Left cardiac atrium (tissue), 4 donors: ENCODE data around the gene MALSU1. TPM values are rescaled to one million over a fixed set of nuclear protein-coding genes. Genes with fewer than 3 reads are reported as not detected.
"Not testable (repeated sequence)": the region's sequence is repeated elsewhere in the genome, so short reads cannot be mapped to it uniquely, and the experiment has no call there.

Experiments
- ATAC-seq, 2 donors: fragments of 200-7000 bp; cut with Tn5 transposase; one replicate each; pipeline ENCODE4 v1.9.1; 2020; ENCODE audit warnings: mild to moderate bottlenecking in 2 of 2, moderate library complexity in 2 of 2
- DNase-seq: peaks from one replicate; pipeline ENCODE4 v3.0.0-alpha.2; 2020
- intact Hi-C, 2 donors: fragments of 100-400 bp; cut with DNase I; formaldehyde crosslinking; loops; one replicate each; pipeline versions ENCODE4 v1.14.1 to v1.15.1; 2022 to 2023
- total RNA-seq, 2 donors: library from RNA; stranded (reverse); fragmentation: NEBNext Ultra II Directional; extraction: Animal tissue kit (Norgen Biotek cat#: 25700); gene quantifications; one replicate each; pipeline ENCODE4 v1.2.1, GENCODE V29; 2021
- donor health status: DM: no; HTN: yes; CAD: no.
- donor health status: DM: no; HTN: yes; CAD: no; lungs with severe emphysema.
- donor health status: DM: yes; HTN: yes; CAD: no.
- donor health status: Dilated cardiomyopathy.

The MALSU1 gene
- total RNA-seq, 2 donors from 2014 or later = 78.3 to 78.7 TPM

GRCh38 chr7:23279819-23280525 is 19.2 kb upstream of the MALSU1 start:
- intact Hi-C loops = loop anchor here in 1 of 2 donors (5.0 kb wide), 1 partner anchor 182 kb away; no protein-coding TSS in a partner anchor
- no peak for DNase-seq
- no peak for ATAC-seq

DNA sequence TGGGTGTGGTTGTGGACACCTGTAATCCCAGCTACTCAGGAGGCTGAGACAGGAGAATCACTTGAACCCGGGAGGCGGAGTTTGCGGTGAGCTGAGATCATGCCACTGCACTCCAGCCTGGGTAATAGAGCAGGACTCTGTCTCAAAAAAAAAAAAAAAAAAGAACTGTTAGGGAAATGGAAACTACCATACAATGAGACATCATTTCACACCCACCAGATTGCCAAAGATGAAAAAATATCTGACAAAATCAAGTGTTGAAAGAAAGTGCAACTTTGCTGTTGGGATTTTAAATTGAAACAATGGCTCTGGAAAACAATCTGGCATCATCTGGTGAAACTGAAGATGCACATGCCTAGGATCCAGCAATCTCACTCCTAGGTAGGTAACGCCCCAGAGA is 16.1 kb upstream of the MALSU1 start:
- ATAC-seq (no peak), DNase-seq (no peak)
- intact Hi-C loops = no loop called here

DNA sequence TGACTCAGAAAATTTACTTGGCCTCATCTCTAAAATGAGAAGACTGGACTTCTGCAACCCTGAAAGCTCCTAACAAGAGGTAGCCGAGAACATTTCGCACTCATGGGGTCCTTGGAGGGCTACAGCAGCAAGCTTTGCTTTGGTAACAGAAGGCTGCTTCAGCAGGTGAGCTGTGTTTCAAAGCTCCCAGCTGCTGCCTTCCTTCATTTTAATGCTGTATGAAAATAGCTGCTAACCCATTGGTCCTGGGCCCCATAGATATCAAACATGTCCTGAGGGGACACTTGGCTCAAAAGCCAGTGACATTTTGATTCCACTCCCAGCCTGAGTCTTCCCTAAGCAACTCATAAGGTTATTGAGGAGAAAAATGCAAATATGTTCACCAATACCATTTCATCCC is 14.3 kb upstream of the MALSU1 start:
- intact Hi-C loops = no loop called here
- DNase-seq = no peak
- no peak for ATAC-seq

GRCh38 chr7:23285657-23286646 is 13.2 kb upstream of the MALSU1 start:
- ATAC-seq (no peak), DNase-seq (no peak)
- intact Hi-C loops = no loop called here

DNA sequence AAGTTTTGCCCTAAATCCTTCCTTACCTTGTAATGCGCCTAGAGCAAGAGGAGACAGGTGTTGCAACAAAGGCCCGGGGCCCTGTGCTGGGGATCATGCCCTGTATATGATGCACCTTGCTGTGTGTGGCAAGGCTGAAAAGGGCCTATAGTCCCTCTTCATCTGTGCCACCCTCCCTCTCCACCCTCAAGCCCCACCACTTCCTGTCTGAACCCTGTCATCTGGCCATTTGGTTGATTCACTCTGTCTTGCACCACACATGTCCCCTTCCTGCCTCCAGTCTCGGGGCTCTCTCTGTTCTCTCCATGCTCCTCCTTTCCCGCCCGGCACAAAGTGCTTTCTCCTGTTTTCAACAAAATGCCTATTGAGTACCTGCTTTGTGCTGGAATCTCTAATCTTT is 11.5 kb upstream of the MALSU1 start:
- intact Hi-C loops = no loop called here
- ATAC-seq (no peak), DNase-seq (no peak)

DNA sequence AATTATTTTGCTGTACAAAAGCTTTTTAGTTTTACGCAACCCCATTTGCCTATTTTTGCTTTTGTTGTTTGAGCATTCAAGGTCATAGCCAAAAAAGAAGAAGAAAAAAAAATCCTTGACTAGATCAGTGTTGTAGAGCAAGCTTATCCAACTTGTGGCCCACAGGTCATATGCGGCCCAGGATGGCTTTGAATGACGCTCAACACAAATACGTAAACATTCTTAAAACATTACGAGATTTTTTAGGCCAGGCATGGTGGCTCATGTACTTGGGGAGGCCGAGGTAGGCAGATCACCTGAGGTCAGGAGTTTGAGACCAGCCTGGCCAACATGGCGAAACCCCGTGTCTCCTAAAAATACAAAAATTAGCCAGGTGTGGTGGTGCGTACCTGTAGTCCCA is 8.1 kb upstream of the MALSU1 start:
- no peak for ATAC-seq
- DNase-seq = no peak
- intact Hi-C loops = no loop called here

- DNase-seq = no peak
- ATAC-seq = no peak
- intact Hi-C loops = no loop called here
Observed at GRCh38 chr7:23291957-23292560, 7.1 kb upstream of the MALSU1 start.

DNA sequence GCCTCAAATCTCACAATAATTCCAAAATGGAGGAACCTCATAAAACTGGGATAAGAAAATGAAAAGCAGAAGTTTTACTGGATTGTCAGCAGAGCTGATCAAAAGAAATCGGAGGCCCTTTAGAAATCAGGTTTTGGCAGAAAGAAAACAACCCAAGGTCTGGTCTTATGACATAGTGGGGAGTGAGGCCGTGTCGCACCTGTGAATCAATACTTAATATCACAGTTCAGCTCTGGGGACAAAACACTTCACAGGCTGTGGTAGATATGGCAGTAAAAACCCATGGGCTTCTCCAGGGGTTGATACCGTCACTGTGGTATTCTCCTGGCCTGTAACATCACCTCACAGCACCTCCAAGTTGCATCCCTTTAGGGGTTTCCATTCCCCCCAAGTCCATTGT is 6.5 kb upstream of the MALSU1 start:
- intact Hi-C loops = no loop called here
- DNase-seq = no peak
- ATAC-seq = no peak

DNA sequence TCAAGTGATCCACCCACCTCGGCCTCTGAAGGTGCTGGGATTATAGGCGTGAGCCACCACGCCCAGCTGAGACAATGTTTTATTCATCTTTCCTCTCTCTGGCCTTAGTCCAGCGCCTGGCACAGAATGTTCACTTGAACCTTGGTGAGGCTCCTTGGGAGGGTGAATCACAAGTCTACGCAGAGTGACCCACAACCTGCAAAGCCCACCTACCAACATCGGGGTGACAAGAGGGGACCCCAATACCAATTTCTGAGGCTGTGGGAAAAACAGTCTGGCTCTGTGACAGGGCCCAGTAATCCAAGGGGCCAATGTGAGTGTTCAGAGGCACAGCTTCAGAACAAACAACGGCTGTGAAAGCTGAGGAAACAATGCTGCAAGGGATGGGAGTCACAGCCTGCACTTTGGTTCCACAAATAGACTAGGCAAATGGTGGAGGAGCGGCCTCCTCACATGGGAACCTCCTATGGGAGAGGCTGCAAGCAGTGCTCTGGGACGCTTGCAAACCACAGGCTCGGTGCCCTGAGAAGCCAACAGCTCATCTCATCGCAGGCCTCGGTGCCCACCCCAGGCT is 5.6 kb upstream of the MALSU1 start:
- DNase-seq (no peak), ATAC-seq (no peak)
- intact Hi-C loops = no loop called here

DNA sequence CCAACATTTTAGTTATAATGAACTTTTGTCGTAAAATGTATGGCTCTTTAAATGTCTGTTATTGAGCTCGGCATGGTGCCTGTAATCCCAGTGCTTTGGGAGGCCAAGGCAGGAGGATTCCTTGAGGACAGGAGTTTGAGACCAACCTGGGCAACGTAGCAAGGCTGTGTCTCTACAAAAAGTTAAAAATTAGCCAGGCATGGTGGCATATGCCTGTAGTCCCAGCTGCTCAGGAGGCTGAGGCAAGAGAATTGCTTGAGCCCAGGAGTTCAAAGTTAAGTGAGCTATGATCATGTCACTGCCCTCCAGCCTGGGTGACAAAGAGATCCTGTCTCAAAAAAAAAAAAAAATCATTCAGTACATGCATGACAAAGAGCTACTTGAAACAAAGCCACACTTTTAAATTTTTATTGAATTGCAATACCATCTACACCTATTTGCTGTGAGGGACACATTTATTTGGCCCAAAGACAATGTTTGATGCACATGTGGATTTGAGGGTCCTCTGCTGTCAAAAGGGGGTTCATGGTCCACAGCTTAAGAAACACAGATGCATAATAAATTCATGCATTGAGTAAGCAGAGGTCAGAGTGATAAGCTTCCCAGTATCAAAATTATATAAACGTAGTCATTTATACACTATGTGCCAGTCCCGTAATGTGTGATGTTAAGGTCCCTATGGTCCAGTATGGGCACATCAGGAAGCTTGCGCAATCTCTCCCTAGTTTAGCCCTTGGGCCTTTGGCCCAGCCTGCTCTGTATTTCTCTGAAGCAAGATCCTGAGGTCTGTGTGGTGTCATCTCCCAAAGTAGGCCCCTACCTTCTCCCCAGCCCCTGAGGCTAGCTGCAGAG is 4.4 kb upstream of the MALSU1 start:
- DNase-seq = no peak
- no peak for ATAC-seq
- intact Hi-C loops = no loop called here

DNA sequence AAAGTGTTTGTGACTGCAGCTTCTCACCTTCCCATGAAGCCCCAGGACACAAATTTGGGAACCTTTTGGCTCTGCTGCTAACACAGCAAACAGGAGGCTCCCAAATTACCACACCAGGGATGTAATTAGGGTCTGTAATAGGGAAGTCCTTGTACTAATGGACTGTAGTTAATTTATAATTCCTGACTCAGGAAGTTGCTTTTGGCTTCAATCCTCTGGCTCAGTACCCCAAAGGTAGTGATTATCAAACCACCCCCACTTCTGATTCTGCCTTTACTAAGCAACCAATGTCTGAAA is 3.8 kb upstream of the MALSU1 start:
- DNase-seq (no peak), ATAC-seq (no peak)
- intact Hi-C loops = no loop called here

GRCh38 chr7:23298141-23298881 is 828 bp upstream of the MALSU1 start:
- ATAC-seq (peak; percentile 29 to 47), DNase-seq (no peak)
- intact Hi-C loops = no loop called here

GRCh38 chr7:23299770-23300300 is 696 bp downstream of the MALSU1 start:
- intact Hi-C loops = no loop called here
- ATAC-seq (peak in 1 of 2 donors; percentile 7), DNase-seq (no peak)

DNA sequence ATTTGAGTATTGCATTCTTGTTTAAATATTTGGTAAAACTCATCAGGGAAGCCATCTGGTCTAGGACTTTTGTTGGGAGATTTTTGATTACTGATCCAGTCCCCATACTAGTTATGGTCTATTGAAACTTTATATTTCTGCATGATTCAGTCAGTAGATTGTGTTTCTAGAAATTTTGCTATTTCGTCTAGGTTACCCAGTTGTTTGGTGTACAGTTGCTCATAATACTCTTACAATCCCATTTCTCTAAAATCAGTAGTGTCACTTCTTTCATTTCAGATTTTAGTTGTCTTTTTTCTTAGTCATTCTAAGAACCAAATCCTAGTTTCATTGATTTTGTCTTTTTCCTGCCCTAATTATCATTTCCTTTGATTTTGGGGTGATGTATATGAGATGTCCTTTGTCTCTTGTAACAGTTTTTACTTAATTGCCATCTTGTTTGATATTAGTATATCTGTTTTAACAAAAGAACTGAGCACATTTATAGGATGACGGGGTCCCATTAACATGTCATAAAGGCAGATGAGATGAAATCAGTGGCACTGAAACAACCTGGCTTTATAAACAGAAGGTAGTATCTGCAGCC is 7.9 kb downstream of the MALSU1 start:
- no peak for ATAC-seq
- intact Hi-C loops = no loop called here
- no peak for DNase-seq

GRCh38 chr7:23308754-23309153 is 9.6 kb downstream of the MALSU1 start:
- intact Hi-C loops = no loop called here
- DNase-seq = no peak
- no peak for ATAC-seq

GRCh38 chr7:23312141-23312540 is 13.0 kb downstream of the MALSU1 start:
- intact Hi-C loops = not testable (repeated sequence)

DNA sequence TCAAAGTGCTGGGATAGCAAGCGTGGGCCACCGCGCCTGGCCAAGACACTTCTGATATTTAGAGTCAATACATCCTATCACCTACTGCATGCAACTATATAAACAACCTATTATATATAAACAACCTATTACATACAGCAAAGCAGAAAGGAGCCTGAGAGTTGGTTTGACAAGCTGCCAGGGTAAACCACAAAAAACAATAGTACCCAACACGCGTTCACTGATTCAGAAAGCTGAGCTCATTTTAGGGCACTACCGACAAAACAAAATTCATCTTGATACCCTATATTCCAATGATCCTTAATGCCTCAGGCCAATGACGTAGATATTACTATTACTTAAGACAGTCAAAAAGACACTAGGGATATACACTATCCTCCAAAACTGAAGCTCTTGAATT is 16.2 kb downstream of the MALSU1 start:
- DNase-seq = no peak
- intact Hi-C loops = no loop called here
- ATAC-seq = no peak

More at GRCh38 chr7:23312141-23312540, 13.0 kb downstream of the MALSU1 start:
- not testable (repeated sequence) for ATAC-seq, DNase-seq

DNA sequence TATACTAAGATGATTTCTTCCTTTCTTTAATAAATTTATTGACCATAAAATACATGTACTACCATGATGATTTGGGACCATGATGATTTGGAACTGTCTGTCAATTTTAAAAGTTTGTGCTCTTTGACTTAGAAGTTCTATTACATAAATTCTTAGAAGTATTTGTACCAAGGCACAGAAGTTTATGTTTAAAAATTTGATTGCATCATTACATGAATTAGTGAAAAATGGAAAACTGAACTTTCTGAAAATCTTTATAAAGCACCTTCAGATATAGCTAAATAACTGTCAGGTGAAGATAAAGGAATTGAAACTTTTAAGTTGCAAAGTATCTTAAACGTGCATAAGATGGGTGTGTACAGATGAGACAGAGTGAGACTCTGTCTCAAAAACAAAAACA is 32.0 kb downstream of the MALSU1 start:
- no peak for DNase-seq
- ATAC-seq = no peak
- intact Hi-C loops = no loop called here
